WTC11 (cell line): ENCODE data around the gene ACIN1. TPM values are rescaled to one million over a fixed set of nuclear protein-coding genes. Genes with fewer than 3 reads are reported as not detected.
A peak's percentile ranks its signal among the peaks of the same experiment; 100 is the strongest.

ENCODE experiments used
- ATAC-seq: fragments of 200-7000 bp; cut with Tn5 transposase; 2 replicates; pipeline ENCODE4 v1.10.0; 2021; ENCODE audit warnings: mild to moderate bottlenecking, moderate library complexity
- CTCF ChIA-PET: fragments of 300-600 bp; sonication (Branson Sonifier 250); formaldehyde crosslinking; loops from one replicate; lab custom pipeline; 2021; ENCODE audit warnings: antibody characterized with exemption; lab: Charles Lee
- POLR2A ChIA-PET: fragments of 350-600 bp; sonication (Branson Sonifier 250); formaldehyde crosslinking; loops from one replicate; lab custom pipeline; 2021; ENCODE audit warnings: antibody characterized with exemption; lab: Charles Lee
- DNase-seq: peaks from one replicate; pipeline ENCODE4 v3.0.0; 2021; ENCODE audit warnings: low spot score
- H3K27ac Mint-ChIP-seq: 2 replicates; pipeline ENCODE4 v1.8.0; 2021; ENCODE audit warnings: mixed read lengths
- H3K27me3 Mint-ChIP-seq: 2 replicates; pipeline ENCODE4 v1.8.0; 2021; ENCODE audit warnings: low read depth, mild to moderate bottlenecking, moderate library complexity, mixed read lengths
- H3K36me3 Mint-ChIP-seq: 2 replicates; pipeline ENCODE4 v1.8.0; 2021; ENCODE audit warnings: mixed read lengths
- H3K4me1 Mint-ChIP-seq: 2 replicates; pipeline ENCODE4 v1.8.0; 2022; ENCODE audit warnings: mixed read lengths
- H3K4me3 Mint-ChIP-seq: 2 replicates; pipeline ENCODE4 v1.8.0; 2021; ENCODE audit warnings: mild to moderate bottlenecking, moderate library complexity, mixed read lengths
- H3K9me3 Mint-ChIP-seq: 2 replicates; pipeline ENCODE4 v1.8.0; 2021; ENCODE audit warnings: mixed read lengths
- ATF3 ChIP-seq: sonication (generic); formaldehyde crosslinking; conservative IDR thresholded peaks from 2 replicates; pipeline ENCODE4 v1.8.1; 2022; ENCODE audit warnings: mild to moderate bottlenecking, missing genetic modification reagents
- CREB1 ChIP-seq: sonication (generic); formaldehyde crosslinking; IDR thresholded peaks from 2 replicates; pipeline ENCODE4 v1.8.0; 2023; ENCODE audit warnings: mild to moderate bottlenecking, missing genetic modification reagents
- CREM ChIP-seq: sonication (generic); formaldehyde crosslinking; IDR thresholded peaks from 2 replicates; pipeline ENCODE4 v1.8.1; 2022; ENCODE audit warnings: mild to moderate bottlenecking, missing genetic modification reagents, moderate library complexity
- ESRRA ChIP-seq: sonication (generic); formaldehyde crosslinking; IDR thresholded peaks from 2 replicates; pipeline ENCODE4 v1.8.1; 2022; ENCODE audit warnings: mild to moderate bottlenecking, missing genetic modification reagents, borderline replicate concordance
- ETV6 ChIP-seq: sonication (generic); formaldehyde crosslinking; IDR thresholded peaks from 2 replicates; pipeline ENCODE4 v1.8.1; 2022; ENCODE audit warnings: mild to moderate bottlenecking, missing genetic modification reagents
- FOXK1 ChIP-seq: sonication (generic); formaldehyde crosslinking; IDR thresholded peaks from 2 replicates; pipeline ENCODE4 v1.8.0; 2022; ENCODE audit warnings: mild to moderate bottlenecking, moderate library complexity, missing genetic modification reagents
- JAZF1 ChIP-seq: fragments of 250-450 bp; sonication (Bioruptor Pico); IDR thresholded peaks from 2 replicates; pipeline ENCODE4 v1.9.0; 2021; ENCODE audit warnings: moderate library complexity, mild to moderate bottlenecking, inconsistent platforms
- JUN ChIP-seq: sonication (generic); formaldehyde crosslinking; IDR thresholded peaks from 2 replicates; pipeline ENCODE4 v1.8.0; 2023; ENCODE audit warnings: mild to moderate bottlenecking, missing genetic modification reagents
- KAT7 ChIP-seq: sonication (generic); formaldehyde crosslinking; IDR thresholded peaks from 2 replicates; pipeline ENCODE4 v1.8.1; 2023; ENCODE audit warnings: missing genetic modification reagents, mild to moderate bottlenecking, borderline replicate concordance
- MXD4 ChIP-seq: fragments of 250-450 bp; sonication (Bioruptor Pico); IDR thresholded peaks from 2 replicates; pipeline ENCODE4 v1.8.0; 2021; ENCODE audit warnings: mild to moderate bottlenecking, moderate library complexity, borderline replicate concordance
- NFATC4 ChIP-seq: fragments of 250-450 bp; sonication (Bioruptor Pico); IDR thresholded peaks from 2 replicates; pipeline ENCODE4 v1.9.0; 2021; ENCODE audit warnings: mild to moderate bottlenecking
- NR1H2 ChIP-seq: sonication (generic); formaldehyde crosslinking; IDR thresholded peaks from 2 replicates; pipeline ENCODE4 v1.9.0; 2021; ENCODE audit warnings: mild to moderate bottlenecking, moderate library complexity, missing genetic modification reagents
- SMAD4 ChIP-seq: sonication (generic); formaldehyde crosslinking; IDR thresholded peaks from 2 replicates; pipeline ENCODE4 v1.8.0; 2022; ENCODE audit warnings: mild to moderate bottlenecking, missing genetic modification reagents
- TP53 ChIP-seq: sonication (generic); formaldehyde crosslinking; IDR thresholded peaks from 2 replicates; pipeline ENCODE4 v1.8.1; 2023; ENCODE audit warnings: mild to moderate bottlenecking, missing genetic modification reagents
- ZNF232 ChIP-seq: sonication (generic); formaldehyde crosslinking; IDR thresholded peaks from 2 replicates; pipeline ENCODE4 v1.8.0; 2022; ENCODE audit warnings: mild to moderate bottlenecking, missing genetic modification reagents
- ZNF425 ChIP-seq: fragments of 250-450 bp; sonication (Bioruptor Pico); conservative IDR thresholded peaks from 2 replicates; pipeline ENCODE4 v1.9.0; 2021; ENCODE audit warnings: mild to moderate bottlenecking
- ZNF512 ChIP-seq: sonication (generic); formaldehyde crosslinking; IDR thresholded peaks from 2 replicates; pipeline ENCODE4 v1.8.1; 2022; ENCODE audit warnings: missing genetic modification reagents, borderline replicate concordance
- total RNA-seq: library from RNA; stranded (reverse); gene quantifications from 3 replicates; pipeline ENCODE4 v1.2.3, GENCODE V29; 2021
- TF ChIP-seq, protein P1 (sequence below): sonication (generic); formaldehyde crosslinking; IDR thresholded peaks from 2 replicates; pipeline ENCODE4 v1.8.1; 2022; ENCODE audit warnings: low read depth, mild to moderate bottlenecking, moderate library complexity, missing genetic modification reagents, borderline replicate concordance
- TF ChIP-seq, protein P2 (sequence below): sonication (generic); formaldehyde crosslinking; IDR thresholded peaks from 2 replicates; pipeline ENCODE4 v1.8.1; 2023; ENCODE audit warnings: mild to moderate bottlenecking, missing genetic modification reagents, moderate library complexity

The ACIN1 gene
- total RNA-seq, 1 experiment from 2014 or later, result 229 TPM

- CTCF ChIA-PET, result interaction anchor here (0.7 to 3.9 kb wide), 6 partner anchors 9 to 58 kb away, joined by 3 to 24 read pairs (median 4); no protein-coding TSS in a partner anchor
- no peaks in the 10 kb centered on the region for H3K9me3 Mint-ChIP-seq
- peak overlapping the region; percentile 93; the same call in 1 of the 2 replicates for H3K27ac Mint-ChIP-seq
- DNase-seq (no peak), ATAC-seq (no peak)
- H3K27me3 Mint-ChIP-seq, result no peaks in the 10 kb centered on the region
- H3K4me1 Mint-ChIP-seq, result peaks cover 16% of the 10 kb centered on the region
- H3K4me3 Mint-ChIP-seq, result no peak overlapping the region
- POLR2A ChIA-PET, result no interaction called here
- TF ChIP-seq NR1H2 (CRISPR knock-in tag) (no peak), SMAD4 (no peak), NFATC4 (CRISPR knock-in tag) (no peak), JUN (no peak), KAT7 (CRISPR knock-in tag) (no peak), MXD4 (CRISPR knock-in tag) (no peak), ETV6 (CRISPR knock-in tag) (no peak), FOXK1 (CRISPR knock-in tag) (no peak), ESRRA (CRISPR knock-in tag) (no peak), ZNF232 (CRISPR knock-in tag) (no peak), CREM (CRISPR knock-in tag) (no peak), CREB1 (CRISPR knock-in tag) (no peak), TP53 (no peak), ZNF512 (CRISPR knock-in tag) (no peak), JAZF1 (no peak), ATF3 (no peak)
- TF ChIP-seq, protein P1, sequence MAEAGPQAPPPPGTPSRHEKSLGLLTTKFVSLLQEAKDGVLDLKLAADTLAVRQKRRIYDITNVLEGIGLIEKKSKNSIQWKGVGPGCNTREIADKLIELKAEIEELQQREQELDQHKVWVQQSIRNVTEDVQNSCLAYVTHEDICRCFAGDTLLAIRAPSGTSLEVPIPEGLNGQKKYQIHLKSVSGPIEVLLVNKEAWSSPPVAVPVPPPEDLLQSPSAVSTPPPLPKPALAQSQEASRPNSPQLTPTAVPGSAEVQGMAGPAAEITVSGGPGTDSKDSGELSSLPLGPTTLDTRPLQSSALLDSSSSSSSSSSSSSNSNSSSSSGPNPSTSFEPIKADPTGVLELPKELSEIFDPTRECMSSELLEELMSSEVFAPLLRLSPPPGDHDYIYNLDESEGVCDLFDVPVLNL (CRISPR knock-in tag), result no peak
- TF ChIP-seq, protein P2, sequence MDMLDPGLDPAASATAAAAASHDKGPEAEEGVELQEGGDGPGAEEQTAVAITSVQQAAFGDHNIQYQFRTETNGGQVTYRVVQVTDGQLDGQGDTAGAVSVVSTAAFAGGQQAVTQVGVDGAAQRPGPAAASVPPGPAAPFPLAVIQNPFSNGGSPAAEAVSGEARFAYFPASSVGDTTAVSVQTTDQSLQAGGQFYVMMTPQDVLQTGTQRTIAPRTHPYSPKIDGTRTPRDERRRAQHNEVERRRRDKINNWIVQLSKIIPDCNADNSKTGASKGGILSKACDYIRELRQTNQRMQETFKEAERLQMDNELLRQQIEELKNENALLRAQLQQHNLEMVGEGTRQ (CRISPR knock-in tag), result no peak
- peaks cover 19% of the 10 kb centered on the region for H3K36me3 Mint-ChIP-seq
Observed at GRCh38 chr14:23021889-23022442, 73.0 kb downstream of the ACIN1 start.

DNA sequence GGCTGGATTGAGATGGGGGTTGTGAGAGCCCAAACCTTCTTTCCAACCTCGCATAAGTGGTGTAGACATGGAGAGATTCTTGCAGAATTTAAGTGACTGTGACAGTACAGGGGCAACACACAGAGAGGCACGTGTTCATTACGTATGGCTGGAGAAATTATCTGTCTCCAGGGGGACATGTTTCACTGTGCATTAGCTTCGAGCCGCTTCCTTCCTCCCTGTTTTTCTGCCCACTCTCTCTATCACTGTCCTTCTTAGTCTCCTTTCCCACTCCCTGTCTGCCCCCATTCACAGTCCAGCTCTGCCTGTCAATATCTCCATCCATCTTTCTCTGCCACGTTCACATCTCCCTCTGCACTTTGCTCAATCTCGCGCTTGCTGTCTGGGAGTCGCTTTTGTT, 73.5 kb downstream of the ACIN1 start:
- DNase-seq (no peak), ATAC-seq (no peak)
- CTCF ChIA-PET, result interaction anchor here (0.7 to 3.9 kb wide), 7 partner anchors 8 to 57 kb away, joined by 3 to 24 read pairs (median 4); partner anchors contain the start of gene AJUBA
- Mint-ChIP-seq H3K9me3 (no peaks in the 10 kb centered on the region), H3K4me3 (no peak overlapping the region), H3K4me1 (peaks cover 16% of the 10 kb centered on the region), H3K27me3 (no peaks in the 10 kb centered on the region), H3K27ac (peak overlapping the region; percentile 93), H3K36me3 (peaks cover 19% of the 10 kb centered on the region)
- TF ChIP-seq ATF3 (no peak), ZNF425 (CRISPR knock-in tag) (no peak)
- POLR2A ChIA-PET, result interaction anchor here (1.0 kb wide), 1 partner anchor 22 kb away, joined by 3 read pairs; no protein-coding TSS in a partner anchor
